ENCODE results near the gene ADGRL3.

- no peak for TF ChIP-seq CTCF (conservative IDR thresholded peaks at IDR 0.05; ENCODE audit: low read length)
- TF ChIP-seq EZH2phosphoT487 (IDR thresholded peaks at IDR 0.05; ENCODE audit: borderline replicate concordance, low read depth, low read length) = no peak
Observed at GRCh38 chr4:61996943-61997342, 796.8 kb downstream of the ADGRL3 start.

All from OCI-LY7 (cell line).